ENCODE data around the gene CHST9. TPM values are rescaled to one million over a fixed set of nuclear protein-coding genes. Genes with fewer than 3 reads are reported as not detected.

The CHST9 gene
- total and polyA plus RNA-seq, 12 donors = 0.03 to 2.2 (median 0.13) TPM; not detected in 2

- H3K9me3 ChIP-seq (replicated peaks in 1 of 3) = no peaks in the 10 kb centered on the region
- WGBS, 4 donors = 53 to 67% (median 60%) methylated on average over 1 of the region's 1 CpG
Measured at GRCh38 chr18:27138079-27138478, 47.0 kb downstream of the CHST9 start.

GRCh38 chr18:27136208-27136535, 48.9 kb downstream of the CHST9 start:
- no peaks in the 10 kb centered on the region for H3K36me3 ChIP-seq (replicated peaks in 1 of 2)
- intact Hi-C loops (cut with DNase I) = no loop called here
- no peaks in the 10 kb centered on the region for H3K9me3 ChIP-seq (replicated peaks in 1 of 3)
- H3K27me3 ChIP-seq = no peaks in the 10 kb centered on the region
- no peak for TF ChIP-seq CTCF (IDR thresholded peaks at IDR 0.05)
- TF ChIP-seq POLR2A (IDR thresholded peaks at IDR 0.05) = no peak
- DNase-seq = no peak
- H3K4me1 ChIP-seq (replicated peaks in 1 of 2) = no peaks in the 10 kb centered on the region
- 69 to 92% (median 71%) methylated on average over 1 to 4 of the region's 4 CpGs for whole genome bisulfite sequencing, 4 donors
- H3K4me3 ChIP-seq = no peak overlapping the region
- no peak overlapping the region for H3K27ac ChIP-seq

More at GRCh38 chr18:27138079-27138478, 47.0 kb downstream of the CHST9 start:
- TF ChIP-seq POLR2A (IDR thresholded peaks at IDR 0.05) (no peak), CTCF (IDR thresholded peaks at IDR 0.05) (no peak)
- Histone ChIP-seq H3K36me3 (replicated peaks in 1 of 2) (no peaks in the 10 kb centered on the region), H3K4me1 (replicated peaks in 1 of 2) (no peaks in the 10 kb centered on the region), H3K4me3 (no peak overlapping the region), H3K27ac (no peak overlapping the region), H3K27me3 (no peaks in the 10 kb centered on the region)
- intact Hi-C loops (cut with DNase I) = no loop called here
- no peak for DNase-seq

GRCh38 chr18:27135504-27136207, 49.5 kb downstream of the CHST9 start:
- H3K27ac ChIP-seq = no peak overlapping the region
- no peaks in the 10 kb centered on the region for H3K4me1 ChIP-seq (replicated peaks in 1 of 2)
- H3K27me3 ChIP-seq = no peaks in the 10 kb centered on the region
- WGBS, 4 donors = 62 to 71% (median 67%) methylated on average over 7 of the region's 7 CpGs
- H3K4me3 ChIP-seq = no peak overlapping the region
- DNase-seq = no peak
- no peaks in the 10 kb centered on the region for H3K9me3 ChIP-seq (replicated peaks in 1 of 3)
- H3K36me3 ChIP-seq (replicated peaks in 1 of 2) = no peaks in the 10 kb centered on the region
- intact Hi-C loops (cut with DNase I) = no loop called here
- TF ChIP-seq POLR2A (IDR thresholded peaks at IDR 0.05) = no peak
- TF ChIP-seq CTCF (IDR thresholded peaks at IDR 0.05) = no peak

- no peak for TF ChIP-seq POLR2A (IDR thresholded peaks at IDR 0.05)
- no peak for TF ChIP-seq CTCF (IDR thresholded peaks at IDR 0.05)
- intact Hi-C loops (cut with DNase I) = no loop called here
- Histone ChIP-seq H3K4me3 (no peak overlapping the region), H3K36me3 (replicated peaks in 1 of 2) (no peaks in the 10 kb centered on the region), H3K27me3 (no peaks in the 10 kb centered on the region), H3K27ac (no peak overlapping the region), H3K4me1 (replicated peaks in 1 of 2) (no peaks in the 10 kb centered on the region), H3K9me3 (replicated peaks in 1 of 3) (no peaks in the 10 kb centered on the region)
- WGBS, 4 donors = 80 to 89% (median 85%) methylated on average over 7 of the region's 7 CpGs
- no peak for DNase-seq
Measured at GRCh38 chr18:27130065-27130630, 55.0 kb downstream of the CHST9 start.

All from adrenal gland (tissue), 12 donors.